NCI-H1417 treated with DMSO at 0.1 percent for 48 hours (cell line): ENCODE measurements around the gene HOXB3.
A peak's percentile ranks its signal among the peaks of the same experiment; 100 is the strongest.

Experiments used
- DNase-seq: peaks from one replicate; lab custom pipeline; 2025; lab: John Stamatoyannopoulos, UW

The HOXB3 gene

DNA sequence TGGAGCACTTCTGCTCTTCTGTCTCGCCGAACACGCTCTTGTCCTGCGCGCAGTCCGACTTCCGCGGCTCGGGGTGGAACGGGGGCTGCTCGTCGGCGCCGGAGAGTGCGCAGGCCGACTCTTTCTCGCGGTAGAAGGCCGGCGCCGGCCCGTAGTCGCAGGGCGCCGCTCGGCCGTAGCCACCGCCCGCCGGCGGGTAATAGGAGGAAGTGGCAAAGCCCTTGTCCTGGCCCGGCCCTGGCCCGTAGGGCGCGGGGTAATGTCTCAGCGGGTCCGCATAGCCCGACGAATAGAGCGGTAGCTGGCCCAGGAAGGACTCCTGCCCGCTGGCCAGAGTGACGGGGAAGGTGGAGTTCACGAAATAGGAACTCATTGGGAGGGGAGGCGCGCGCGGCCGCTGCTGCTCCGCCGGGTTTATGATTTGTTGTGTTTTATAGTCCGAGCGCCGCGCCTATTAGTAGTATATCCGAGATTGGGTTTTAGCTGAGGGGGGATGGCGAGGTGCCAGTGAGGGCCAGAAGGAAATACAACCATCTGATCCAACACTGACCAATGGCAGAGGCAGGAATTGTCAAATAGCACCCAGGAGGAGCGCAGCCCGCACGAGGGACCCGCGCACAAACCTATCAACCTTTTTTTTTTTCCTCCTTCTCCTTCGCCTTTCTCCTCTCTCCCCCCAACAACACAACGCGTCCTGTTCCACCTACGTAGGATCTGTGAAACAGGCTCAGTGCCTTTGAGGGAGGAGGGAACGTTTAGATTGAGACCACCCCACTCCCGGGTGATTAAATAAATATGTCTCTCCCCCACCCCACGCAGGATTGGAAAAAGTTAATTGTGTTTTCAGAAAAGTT, 8.0 kb upstream of the HOXB3 start:
- DNase-seq = no peak

DNA sequence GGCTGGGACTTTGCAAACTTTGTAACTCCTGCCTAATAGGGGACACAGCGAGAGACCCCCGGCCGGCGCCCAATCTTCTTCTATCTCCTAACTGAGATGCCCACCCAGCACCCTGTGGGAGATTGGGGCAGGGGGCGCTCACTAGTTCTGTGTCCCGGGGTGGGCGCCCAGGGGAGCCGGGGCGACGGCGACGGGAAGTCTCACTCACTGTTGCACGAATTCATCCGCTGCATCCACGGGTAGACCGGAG, 7.4 kb upstream of the HOXB3 start:
- DNase-seq = no peak

- no peak for DNase-seq
Observed at GRCh38 chr17:48596735-48597527, 6.9 kb upstream of the HOXB3 start.

GRCh38 chr17:48596000-48596734, 6.1 kb upstream of the HOXB3 start:
- DNase-seq = no peak

DNA sequence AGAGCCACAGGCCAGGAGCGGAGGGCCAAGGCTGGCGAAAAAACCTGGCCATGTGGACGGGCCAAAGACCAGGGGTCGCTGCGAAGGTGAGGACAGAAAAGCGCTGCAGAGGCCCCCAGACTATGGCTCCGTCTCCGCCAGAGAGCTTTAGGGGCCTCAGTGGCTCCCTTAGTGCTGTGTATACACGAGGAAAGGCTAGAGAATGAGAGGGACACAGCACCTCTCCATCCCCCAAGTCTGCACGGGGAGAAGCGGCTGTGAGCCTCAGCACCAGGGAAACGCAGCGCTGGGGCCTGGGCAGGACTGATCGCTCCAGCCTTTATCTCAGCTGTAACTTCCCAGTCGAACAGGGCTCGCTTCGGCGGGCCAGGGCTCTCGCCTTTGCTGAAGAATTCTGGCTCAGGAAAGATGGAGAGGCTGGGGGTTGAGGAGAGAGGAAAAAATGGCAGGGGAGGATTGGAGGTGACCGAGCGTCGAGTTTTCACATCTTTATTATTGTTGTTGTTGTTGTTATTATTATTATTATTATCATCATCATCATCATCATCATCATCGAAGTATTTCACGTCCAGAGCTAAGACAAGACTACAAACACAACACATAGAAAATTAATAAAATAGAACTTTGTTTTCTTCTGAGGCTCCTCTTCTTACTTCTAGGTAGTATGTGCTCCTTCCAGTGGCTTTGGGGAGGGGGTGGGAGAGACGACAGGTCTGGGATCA, 5.4 kb upstream of the HOXB3 start:
- DNase-seq = no peak

DNA sequence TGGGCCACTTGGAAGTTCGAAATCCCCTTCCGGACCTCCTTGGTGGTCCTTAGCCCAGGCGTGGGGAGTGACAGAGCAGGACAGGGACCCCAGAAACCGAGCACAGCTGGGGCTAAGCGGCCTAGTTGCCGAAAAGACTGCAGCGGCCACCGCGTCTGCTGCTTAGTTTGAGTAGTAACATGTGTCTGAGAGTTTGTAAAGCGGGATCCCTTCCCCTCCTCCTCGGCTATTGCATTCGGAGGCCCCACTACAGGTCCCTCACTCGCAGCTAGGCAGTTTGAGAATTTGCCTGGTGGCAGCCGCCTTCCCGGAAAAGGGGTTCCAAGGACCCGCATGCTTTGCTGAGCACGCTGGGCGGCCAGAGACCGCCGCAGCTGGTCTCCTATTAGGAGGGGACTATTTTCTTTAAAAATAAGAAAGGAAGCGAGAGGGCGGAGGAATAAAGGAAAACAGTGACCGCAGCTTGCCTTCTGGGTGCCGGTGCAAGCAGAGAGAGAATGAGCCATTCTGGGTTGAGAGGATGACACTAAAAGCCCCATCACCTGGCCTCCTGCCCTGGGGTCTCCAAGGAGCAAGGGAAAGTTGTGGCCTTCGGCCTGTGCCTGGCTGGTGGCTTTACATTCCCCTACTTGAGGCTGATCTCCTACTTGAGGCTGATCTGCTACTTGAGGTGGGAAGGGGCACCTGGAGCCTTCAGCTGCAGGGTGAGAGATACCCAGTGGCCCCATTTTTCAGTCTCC, 4.7 kb upstream of the HOXB3 start:
- DNase-seq = no peak

DNA sequence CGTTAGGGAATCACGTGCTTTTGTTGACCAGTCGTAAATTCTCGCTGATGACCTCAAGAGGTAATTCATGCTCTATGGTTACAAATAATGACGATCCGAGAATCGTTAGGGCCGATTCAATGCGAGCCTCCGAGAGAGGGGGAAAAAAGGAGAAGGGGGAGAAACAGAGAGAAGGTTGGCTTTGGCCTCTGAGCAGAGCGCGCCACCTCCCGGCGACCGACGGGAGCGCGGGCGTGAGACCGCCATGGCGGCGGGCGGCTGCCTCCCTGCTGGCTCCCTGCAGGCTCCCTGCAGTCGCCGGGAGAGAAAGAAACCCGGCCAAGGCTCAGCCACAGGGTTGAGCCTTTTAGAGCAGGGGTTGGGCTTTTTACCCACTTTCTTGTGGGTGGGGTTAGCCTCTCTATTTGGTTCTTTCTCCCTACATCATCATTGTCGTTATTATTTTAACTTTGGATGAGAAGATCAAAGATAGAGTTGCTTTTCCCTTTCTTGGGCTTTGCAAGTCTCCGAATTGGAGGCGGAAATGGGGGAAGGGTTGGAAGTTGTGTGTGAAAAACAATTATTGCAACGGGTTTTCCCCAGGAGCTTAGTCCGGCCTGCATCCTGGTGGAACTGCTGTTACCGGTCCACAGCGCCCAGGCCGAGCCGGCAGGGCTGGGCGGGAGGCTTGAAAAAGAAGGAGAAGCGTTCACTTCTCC, 3.9 kb upstream of the HOXB3 start:
- peak; percentile 83 for DNase-seq

DNA sequence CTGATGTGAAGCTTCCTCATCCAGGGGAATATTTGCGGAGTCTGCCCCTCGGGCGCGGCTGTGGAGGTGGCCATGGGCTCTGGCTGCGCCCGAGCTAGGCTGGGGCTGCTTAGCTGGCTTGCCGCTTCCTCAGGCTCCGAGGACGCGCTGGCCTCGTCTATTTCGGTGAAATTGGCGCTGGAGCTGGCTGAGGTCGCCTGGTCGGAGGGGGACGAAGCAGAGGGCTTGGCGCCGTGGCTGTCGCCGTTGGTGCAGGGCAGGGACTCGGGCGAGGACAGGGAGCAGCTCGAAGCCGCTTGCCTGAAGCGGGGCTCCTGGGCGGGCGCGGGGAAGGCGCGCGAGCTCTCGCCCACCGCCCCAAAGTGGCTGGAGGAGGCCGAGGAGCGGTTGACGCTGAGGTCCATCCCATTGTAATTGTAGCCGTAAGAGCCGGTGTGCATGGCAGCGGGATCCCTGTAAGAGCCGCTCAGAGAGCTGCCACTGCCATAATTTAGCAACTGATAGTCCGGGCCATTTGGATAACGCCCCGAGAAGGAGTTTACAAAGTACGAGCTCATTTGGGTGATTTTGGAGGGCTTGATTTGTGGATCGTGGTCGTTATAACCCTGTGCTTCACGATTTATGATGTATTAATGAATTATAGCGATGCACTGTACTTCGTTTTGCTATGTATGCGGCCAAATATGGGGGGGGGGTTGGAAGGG, 3.2 kb upstream of the HOXB3 start, which contains the start of gene HOXB5:
Gene HOXB5 (minus strand): TSS at position 654 of the 704 bp plus-strand sequence. CDS start 97 bp downstream, at position 557.
- no peak for DNase-seq

DNA sequence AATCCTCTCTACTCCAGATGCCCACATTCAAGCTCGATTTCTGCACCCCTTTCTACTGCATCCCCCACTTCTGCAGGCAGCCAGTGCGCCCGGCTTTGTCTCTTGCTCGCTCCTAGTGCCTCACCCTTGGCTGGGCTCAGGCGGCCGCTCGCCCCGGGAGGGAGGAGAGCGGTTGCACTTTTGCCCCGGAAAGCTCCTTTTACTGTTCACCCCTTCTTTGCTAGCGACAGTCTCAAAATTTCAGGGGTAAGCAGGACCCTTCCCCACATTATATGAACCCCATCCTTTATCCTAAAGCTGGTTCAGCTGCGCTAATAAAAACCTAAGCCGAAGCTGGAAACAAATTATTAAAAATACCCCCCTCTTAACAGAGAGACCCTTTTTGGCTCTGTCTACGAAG, 2.5 kb upstream of the HOXB3 start:
- no peak for DNase-seq

- DNase-seq = no peak
Observed at GRCh38 chr17:48592057-48592514, 2.0 kb upstream of the HOXB3 start.

DNA sequence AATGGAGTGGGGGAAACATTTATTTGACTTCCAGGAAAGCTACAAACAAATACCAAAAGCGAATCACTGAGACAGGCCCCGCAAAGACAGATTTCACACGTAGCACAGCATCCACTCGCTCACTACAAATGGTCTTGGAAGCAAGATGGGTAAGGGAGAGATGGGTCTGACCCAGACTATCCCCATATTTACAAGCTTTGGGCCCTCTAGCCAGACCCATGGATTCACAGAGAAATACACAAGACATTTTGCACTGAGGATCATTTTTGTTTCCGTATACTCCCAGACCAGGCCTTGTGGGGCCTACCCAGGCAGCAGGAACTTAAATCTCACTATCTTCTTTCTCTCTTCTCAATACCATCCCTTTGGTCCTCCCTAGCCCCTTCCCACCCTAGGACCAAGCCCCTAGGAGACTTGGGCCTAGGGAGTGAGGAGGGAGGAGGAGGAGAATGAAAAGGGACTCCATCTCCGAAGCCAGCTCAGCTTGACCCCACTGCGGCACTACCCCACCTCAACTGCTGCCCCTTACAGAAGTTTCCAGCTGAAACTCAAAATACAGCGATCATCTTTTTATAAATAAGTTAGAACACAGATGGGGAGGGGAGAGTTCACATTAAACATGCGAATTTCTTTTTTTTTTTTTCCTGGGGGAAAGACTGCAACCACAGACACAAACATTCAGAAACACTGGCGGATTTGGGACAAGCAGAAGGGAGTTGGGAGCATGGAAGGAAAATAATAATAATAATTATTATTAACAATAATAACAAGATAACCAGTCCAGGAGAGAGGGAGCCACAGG, 1.4 kb upstream of the HOXB3 start:
- DNase-seq = no peak

- no peak for DNase-seq
Observed at GRCh38 chr17:48590607-48591161, 643 bp upstream of the HOXB3 start.

GRCh38 chr17:48589060-48589830, 796 bp downstream of the HOXB3 start:
- DNase-seq = no peak

DNA sequence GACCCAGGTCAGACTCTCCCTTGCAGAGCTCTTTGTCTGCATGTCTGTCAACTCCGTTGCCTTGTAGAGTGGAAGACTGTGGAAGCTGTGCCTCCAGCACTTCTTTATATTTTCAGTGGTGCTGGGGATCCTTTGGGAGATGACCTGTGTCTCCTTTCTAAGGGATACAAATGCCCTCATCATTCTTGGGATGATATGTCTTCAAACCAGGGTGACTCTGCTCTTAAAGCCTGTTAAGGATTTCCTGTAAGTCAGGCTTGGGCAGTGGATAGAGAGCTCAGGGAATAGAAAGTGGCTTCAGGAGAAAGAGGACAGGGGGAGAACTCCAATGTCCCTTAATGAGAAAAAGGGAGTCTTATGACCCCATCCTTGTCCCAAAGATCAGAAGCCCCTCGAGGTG, 1.5 kb downstream of the HOXB3 start:
- DNase-seq = no peak

DNA sequence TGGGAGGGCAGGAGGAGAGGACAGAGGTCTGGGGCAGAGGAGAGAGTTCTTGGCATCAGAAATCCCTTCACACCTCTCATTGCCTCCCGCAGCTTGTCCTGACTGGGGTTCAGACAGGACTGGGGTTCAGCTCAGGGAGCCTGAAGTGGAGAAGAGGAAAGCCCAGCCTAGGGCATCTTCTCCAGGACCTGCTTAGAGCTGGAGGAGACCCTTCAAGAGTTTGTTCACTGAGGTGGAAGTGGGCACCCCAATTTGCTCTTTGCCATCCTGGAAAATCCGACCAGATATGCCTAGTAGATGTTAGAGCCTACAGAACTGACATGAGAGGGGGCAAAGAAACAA, 2.0 kb downstream of the HOXB3 start:
- no peak for DNase-seq

GRCh38 chr17:48587276-48588073, 2.6 kb downstream of the HOXB3 start:
- DNase-seq = no peak
